Erythroblast (primary cell): Measurements from ENCODE around the gene HS3ST5.

Experiments used
- GATA1 ChIP-seq: IDR thresholded peaks from 2 replicates; pipeline ENCODE4 v1.6.1; 2011; ENCODE audit warnings: low read depth, mild to moderate bottlenecking, control low read depth, low read length, moderate library complexity
- POLR2A ChIP-seq: IDR thresholded peaks from 2 replicates; pipeline ENCODE4 v1.6.1; 2011; ENCODE audit warnings: mild to moderate bottlenecking, low read length

GRCh38 chr6:114203460-114203859 is 139.4 kb downstream of the HS3ST5 start:
- no peak for TF ChIP-seq POLR2A
- no peak for TF ChIP-seq GATA1
